HCT116 (cell line): ENCODE results near the gene CAPZB. TPM values are rescaled to one million over a fixed set of nuclear protein-coding genes. Genes with fewer than 3 reads are reported as not detected.

Source experiments
- ATAC-seq: fragments of 200-7000 bp; cut with Tn5 transposase; 2 replicates; pipeline ENCODE4 v1.9.1; 2020; ENCODE audit warnings: mild to moderate bottlenecking, moderate library complexity
- BruUV-seq: library from RNA; stranded (reverse); fragments of 400-500 nt; replicated peaks from 2 replicates; lab custom pipeline; 2021; lab: Mats Ljungman, UMichigan
- CTCF ChIA-PET: fragments of 300-600 bp; sonication (Branson Sonifier 250); formaldehyde crosslinking; loops from one replicate; lab custom pipeline; 2021; ENCODE audit warnings: antibody characterized with exemption; lab: Charles Lee
- POLR2A ChIA-PET: fragments of 300-600, 350-600 bp; sonication (Branson Sonifier 250); formaldehyde crosslinking; loops from one replicate; lab custom pipeline; 2021; ENCODE audit warnings: antibody characterized with exemption; lab: Charles Lee
- RAD21 ChIA-PET, 2 experiments: fragments of 300-600 bp; sonication (Branson Sonifier 250); formaldehyde crosslinking; loops; one replicate each; lab custom pipeline; 2023; ENCODE audit warnings: low total read pairs in 2 of 2; ENCODE audit not compliant: uncharacterized antibody in 2 of 2, unreplicated experiment in 2 of 2, low non-redundant PET in 1 of 2; lab: Charles Lee
- DNase-seq: peaks from one replicate; pipeline ENCODE4 v3.0.0-alpha.2; 2010; ENCODE audit warnings: low read depth, low spot score
- H2AFZ ChIP-seq: fragments of 200-600 bp; shearing (Covaris generic), sonication (generic); 2 replicates; pipeline ENCODE4 v1.6.1; 2017; ENCODE audit warnings: low read depth, mixed run types, mixed read lengths, antibody characterized with exemption, low read length; ENCODE audit not compliant: poor library complexity, severe bottlenecking
- H3K27ac ChIP-seq: 2 replicates; pipeline ENCODE4 v1.5.1; 2012; ENCODE audit warnings: low read depth, low read length
- H3K27me3 ChIP-seq: fragments of 200-600 bp; sonication (generic); 2 replicates; pipeline ENCODE4 v1.6.1; 2016; ENCODE audit warnings: mixed run types, low read length, mixed read lengths; ENCODE audit not compliant: insufficient read depth
- H3K36me3 ChIP-seq, 2 experiments: fragments of 200-500 bp in 1 of 2; fragments of 200-600 bp in 1 of 2; sonication (Bioruptor generic) in 1 of 2; sonication (generic) in 1 of 2; 2 replicates each; pipeline versions ENCODE4 v1.5.1 to v1.6.1; 2014 to 2016; ENCODE audit warnings: low read length in 2 of 2, inconsistent platforms in 1 of 2, mixed read lengths in 1 of 2, mixed run types in 1 of 2; ENCODE audit not compliant: insufficient read depth in 2 of 2, control insufficient read depth in 1 of 2
- H3K4me1 ChIP-seq, 2 experiments: fragments of 200-600 bp in 1 of 2; sonication (generic) in 1 of 2; 2 replicates each; pipeline versions ENCODE4 v1.5.1 to v1.6.1; 2012 to 2017; ENCODE audit warnings: low read length in 2 of 2, inconsistent platforms in 1 of 2, mild to moderate bottlenecking in 1 of 2, mixed read lengths in 1 of 2, mixed run types in 1 of 2, moderate library complexity in 1 of 2; ENCODE audit not compliant: insufficient read depth in 2 of 2, control insufficient read depth in 1 of 2
- H3K4me2 ChIP-seq: fragments of 200-600 bp; sonication (generic); 2 replicates; pipeline ENCODE4 v1.6.1; 2017; ENCODE audit warnings: mixed run types, low read length, mixed read lengths
- H3K4me3 ChIP-seq, 2 experiments: fragments of 200-600 bp in 1 of 2; sonication (generic) in 1 of 2; replicated peaks in 1 of 2; 2 replicates each; pipeline ENCODE4 v1.5.1; 2011 to 2016; ENCODE audit warnings: low read length in 2 of 2, control low read depth in 1 of 2, low read depth in 1 of 2, mild to moderate bottlenecking in 1 of 2, mixed read lengths in 1 of 2, mixed run types in 1 of 2
- H3K79me2 ChIP-seq: fragments of 200-600 bp; sonication (generic); 2 replicates; pipeline ENCODE4 v1.6.1; 2017; ENCODE audit warnings: mild to moderate bottlenecking, mixed run types, low read length, moderate library complexity, mixed read lengths; ENCODE audit not compliant: insufficient read depth
- H3K9ac ChIP-seq: fragments of 200-600 bp; sonication (generic); 2 replicates; pipeline ENCODE4 v1.6.1; 2016; ENCODE audit warnings: low read length, mixed read lengths
- H3K9me2 ChIP-seq: fragments of 200-600 bp; sonication (generic), shearing (Covaris generic); 2 replicates; pipeline ENCODE4 v1.6.1; 2017; ENCODE audit warnings: mixed run types, mild to moderate bottlenecking, moderate library complexity; ENCODE audit not compliant: insufficient read depth
- H3K9me3 ChIP-seq, 2 experiments: fragments of 200-500 bp in 1 of 2; fragments of 200-600 bp in 1 of 2; sonication (Bioruptor generic) in 1 of 2; sonication (generic) in 1 of 2; 2 replicates each; pipeline ENCODE4 v1.6.1; 2014 to 2017; ENCODE audit warnings: low read length in 2 of 2, mixed read lengths in 2 of 2, inconsistent platforms in 1 of 2, low read depth in 1 of 2, mild to moderate bottlenecking in 1 of 2, mixed run types in 1 of 2, moderate library complexity in 1 of 2; ENCODE audit not compliant: control insufficient read depth in 1 of 2, insufficient read depth in 1 of 2
- H4K20me1 ChIP-seq: fragments of 200-600 bp; sonication (generic), shearing (Covaris generic); 2 replicates; pipeline ENCODE4 v1.6.1; 2017; ENCODE audit warnings: mixed run types, mild to moderate bottlenecking, moderate library complexity; ENCODE audit not compliant: insufficient read depth
- RAD21 ChIP-seq: IDR thresholded peaks from 2 replicates; pipeline ENCODE4 v1.6.1; 2012; ENCODE audit warnings: low read depth, mild to moderate bottlenecking
- SIN3A ChIP-seq: IDR thresholded peaks from 2 replicates; pipeline ENCODE4 v1.6.1; 2012; ENCODE audit warnings: low read depth
- SRF ChIP-seq: IDR thresholded peaks from 2 replicates; pipeline ENCODE4 v1.6.1; 2012; ENCODE audit warnings: low read depth
- TCF7L2 ChIP-seq: IDR thresholded peaks from 2 replicates; pipeline ENCODE4 v1.7.0; 2011; ENCODE audit warnings: borderline replicate concordance, inconsistent platforms; ENCODE audit not compliant: insufficient read depth, insufficient read length; ENCODE audit errors: extremely low read depth
- ZNF274 ChIP-seq: fragments of 200-500 bp; sonication (Bioruptor generic); IDR thresholded peaks from 2 replicates; pipeline ENCODE4 v1.6.1; 2014; ENCODE audit warnings: mild to moderate bottlenecking, low read depth, low read length, inconsistent platforms
- intact Hi-C: fragments of 100-400 bp; cut with micrococcal nuclease; formaldehyde crosslinking; loops from 2 replicates; pipeline ENCODE4 v1.10.0; 2022
- total RNA-seq: library from RNA; stranded (reverse); gene quantifications from one replicate; pipeline ENCODE4 v1.2.1, GENCODE V29; 2021; ENCODE audit not compliant: unreplicated experiment
- TF ChIP-seq, protein P1 (sequence below): IDR thresholded peaks from 2 replicates; pipeline ENCODE4 v1.6.1; 2012
- TF ChIP-seq, protein P2 (sequence below): IDR thresholded peaks from 2 replicates; pipeline ENCODE4 v1.6.1; 2012; ENCODE audit warnings: low read depth

CAPZB gene
- total RNA-seq, 1 experiment from 2014 or later: 203 TPM

DNA sequence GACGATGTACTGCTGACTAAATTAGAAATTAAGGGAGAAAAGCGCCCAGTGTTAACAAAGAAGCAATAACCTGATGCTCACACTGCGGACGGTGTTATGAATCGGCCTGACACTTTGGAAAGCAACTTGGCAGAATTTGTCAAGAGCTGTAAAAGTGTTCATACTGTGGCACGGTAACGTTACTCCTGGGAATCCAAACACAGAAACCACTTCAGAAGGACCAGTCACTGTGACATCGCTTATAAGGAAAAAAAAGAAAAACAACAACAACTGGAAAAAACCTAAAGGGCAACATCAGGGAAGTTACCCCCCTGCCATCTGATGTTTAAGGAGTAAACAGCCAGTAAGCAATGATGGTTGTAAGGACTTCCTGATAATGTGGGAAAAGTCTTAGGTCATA lies 27.7 kb downstream of the CAPZB start:
- CTCF ChIA-PET: no interaction called here
- no peak overlapping the region for H3K4me2 ChIP-seq
- TF ChIP-seq ZNF274 (no peak), RAD21 (no peak), SIN3A (no peak), TCF7L2 (no peak), SRF (no peak)
- TF ChIP-seq, protein P1, sequence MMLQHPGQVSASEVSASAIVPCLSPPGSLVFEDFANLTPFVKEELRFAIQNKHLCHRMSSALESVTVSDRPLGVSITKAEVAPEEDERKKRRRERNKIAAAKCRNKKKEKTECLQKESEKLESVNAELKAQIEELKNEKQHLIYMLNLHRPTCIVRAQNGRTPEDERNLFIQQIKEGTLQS: no peak
- TF ChIP-seq, protein P2, sequence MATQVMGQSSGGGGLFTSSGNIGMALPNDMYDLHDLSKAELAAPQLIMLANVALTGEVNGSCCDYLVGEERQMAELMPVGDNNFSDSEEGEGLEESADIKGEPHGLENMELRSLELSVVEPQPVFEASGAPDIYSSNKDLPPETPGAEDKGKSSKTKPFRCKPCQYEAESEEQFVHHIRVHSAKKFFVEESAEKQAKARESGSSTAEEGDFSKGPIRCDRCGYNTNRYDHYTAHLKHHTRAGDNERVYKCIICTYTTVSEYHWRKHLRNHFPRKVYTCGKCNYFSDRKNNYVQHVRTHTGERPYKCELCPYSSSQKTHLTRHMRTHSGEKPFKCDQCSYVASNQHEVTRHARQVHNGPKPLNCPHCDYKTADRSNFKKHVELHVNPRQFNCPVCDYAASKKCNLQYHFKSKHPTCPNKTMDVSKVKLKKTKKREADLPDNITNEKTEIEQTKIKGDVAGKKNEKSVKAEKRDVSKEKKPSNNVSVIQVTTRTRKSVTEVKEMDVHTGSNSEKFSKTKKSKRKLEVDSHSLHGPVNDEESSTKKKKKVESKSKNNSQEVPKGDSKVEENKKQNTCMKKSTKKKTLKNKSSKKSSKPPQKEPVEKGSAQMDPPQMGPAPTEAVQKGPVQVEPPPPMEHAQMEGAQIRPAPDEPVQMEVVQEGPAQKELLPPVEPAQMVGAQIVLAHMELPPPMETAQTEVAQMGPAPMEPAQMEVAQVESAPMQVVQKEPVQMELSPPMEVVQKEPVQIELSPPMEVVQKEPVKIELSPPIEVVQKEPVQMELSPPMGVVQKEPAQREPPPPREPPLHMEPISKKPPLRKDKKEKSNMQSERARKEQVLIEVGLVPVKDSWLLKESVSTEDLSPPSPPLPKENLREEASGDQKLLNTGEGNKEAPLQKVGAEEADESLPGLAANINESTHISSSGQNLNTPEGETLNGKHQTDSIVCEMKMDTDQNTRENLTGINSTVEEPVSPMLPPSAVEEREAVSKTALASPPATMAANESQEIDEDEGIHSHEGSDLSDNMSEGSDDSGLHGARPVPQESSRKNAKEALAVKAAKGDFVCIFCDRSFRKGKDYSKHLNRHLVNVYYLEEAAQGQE: no peak

More for the DNA sequence above, 27.7 kb downstream of the CAPZB start:
- Histone ChIP-seq H3K27me3 (no peaks in the 10 kb centered on the region), H3K36me3 (no peaks in the 10 kb centered on the region), H3K9me2 (no peaks in the 10 kb centered on the region), H4K20me1 (peaks cover 7% of the 10 kb centered on the region; the same call in 1 of the 2 replicates), H2AFZ (no peak overlapping the region), H3K4me3 (no peak overlapping the region), H3K4me1 (peaks cover 0 to under 1% of the 10 kb centered on the region in 2 experiments; a peak in 1 of 4 replicates), H3K79me2 (peaks cover 89% of the 10 kb centered on the region), H3K9ac (no peak overlapping the region), H3K27ac (no peak overlapping the region), H3K9me3 (no peaks in the 10 kb centered on the region)
- DNase-seq (no peak), ATAC-seq (no peak)
- no TSS peak for BruUV-seq
- intact Hi-C loops: no loop called here
- ChIA-PET POLR2A (interaction anchor here (0.7 kb wide), 1 partner anchor 151 kb away, joined by 3 read pairs; no protein-coding TSS in a partner anchor), RAD21 (no interaction called here)
